Naive thymus-derived CD4-positive, alpha-beta T cell (primary cell): ENCODE data around the gene MVD. TPM values are rescaled to one million over a fixed set of nuclear protein-coding genes. Genes with fewer than 3 reads are reported as not detected.
A peak's percentile ranks its signal among the peaks of the same experiment; 100 is the strongest.

Source experiments
- ATAC-seq: fragments of 150-1000 bp; cut with Tn5 transposase; 2 replicates; pipeline ENCODE4 v1.10.0; 2021; ENCODE audit warnings: mild to moderate bottlenecking, moderate library complexity
- CTCF ChIA-PET: fragments of 350-600 bp; sonication (Branson Sonifier 250); formaldehyde crosslinking; loops from one replicate; lab custom pipeline; 2021; ENCODE audit warnings: antibody characterized with exemption; lab: Charles Lee
- POLR2A ChIA-PET: fragments of 350-600 bp; sonication (Branson Sonifier 250); formaldehyde crosslinking; loops from one replicate; lab custom pipeline; 2021; ENCODE audit warnings: antibody characterized with exemption, inconsistent platforms; lab: Charles Lee
- DNase-seq, 9 donors: peaks; one replicate each; pipeline versions ENCODE4 v3.0.0 to v3.0.0-alpha.2; 2020 to 2022; ENCODE audit warnings: mixed read lengths in 1 of 9
- H3K27ac ChIP-seq: one replicate; pipeline ENCODE4 v1.7.0; 2013; ENCODE audit warnings: mild to moderate bottlenecking, low read depth, low read length, moderate library complexity
- H3K27me3 ChIP-seq, 2 donors: one replicate each; pipeline ENCODE4 v1.7.0; 2013; ENCODE audit warnings: low read length in 2 of 2, mild to moderate bottlenecking in 2 of 2, moderate library complexity in 2 of 2; ENCODE audit not compliant: control insufficient read depth in 2 of 2, insufficient read depth in 2 of 2
- H3K36me3 ChIP-seq, 3 experiments: 1 replicate in 2 of 3; 2 replicates in 1 of 3; pipeline ENCODE4 v1.7.0; 2013; ENCODE audit warnings: low read length in 3 of 3, mild to moderate bottlenecking in 3 of 3, moderate library complexity in 1 of 3; ENCODE audit not compliant: insufficient read depth in 3 of 3, control insufficient read depth in 2 of 3
- H3K4me1 ChIP-seq, 2 donors: one replicate each; pipeline ENCODE4 v1.7.0; 2013; ENCODE audit warnings: low read length in 2 of 2, mild to moderate bottlenecking in 2 of 2, moderate library complexity in 1 of 2; ENCODE audit not compliant: control insufficient read depth in 2 of 2, insufficient read depth in 2 of 2
- H3K4me3 ChIP-seq: 2 replicates; pipeline ENCODE4 v1.7.0; 2013; ENCODE audit warnings: mild to moderate bottlenecking, low read length
- H3K9me3 ChIP-seq, 3 experiments: 1 replicate in 2 of 3; 2 replicates in 1 of 3; pipeline ENCODE4 v1.7.0; 2013; ENCODE audit warnings: low read length in 3 of 3; ENCODE audit not compliant: control insufficient read depth in 2 of 3
- H3K27ac Mint-ChIP-seq, 9 donors: one replicate each; pipeline ENCODE4 v1.8.0; 2020 to 2022; ENCODE audit warnings: mixed read lengths in 9 of 9, mild to moderate bottlenecking in 8 of 9, moderate library complexity in 5 of 9, inconsistent platforms in 2 of 9
- H3K27me3 Mint-ChIP-seq, 5 donors: one replicate each; pipeline ENCODE4 v1.8.0; 2021 to 2022; ENCODE audit warnings: mixed read lengths in 5 of 5, mild to moderate bottlenecking in 1 of 5
- H3K36me3 Mint-ChIP-seq, 5 donors: one replicate each; pipeline ENCODE4 v1.8.0; 2020 to 2022; ENCODE audit warnings: mixed read lengths in 5 of 5, mild to moderate bottlenecking in 3 of 5, inconsistent platforms in 1 of 5
- H3K4me1 Mint-ChIP-seq, 7 donors: one replicate each; pipeline ENCODE4 v1.8.0; 2020 to 2022; ENCODE audit warnings: mixed read lengths in 7 of 7, mild to moderate bottlenecking in 3 of 7, inconsistent platforms in 1 of 7
- H3K4me3 Mint-ChIP-seq, 10 donors: one replicate each; pipeline ENCODE4 v1.8.0; 2020 to 2022; ENCODE audit warnings: mild to moderate bottlenecking in 10 of 10, mixed read lengths in 10 of 10, moderate library complexity in 6 of 10, inconsistent platforms in 2 of 10
- H3K9me3 Mint-ChIP-seq, 11 donors: one replicate each; pipeline ENCODE4 v1.8.0; 2020 to 2022; ENCODE audit warnings: mixed read lengths in 11 of 11, mild to moderate bottlenecking in 4 of 11, inconsistent platforms in 1 of 11, moderate library complexity in 1 of 11
- intact Hi-C, 2 donors: fragments of 100-400 bp; cut with micrococcal nuclease; formaldehyde crosslinking; loops; one replicate each; pipeline ENCODE4 v1.15.1; 2023
- polyA plus RNA-seq, 2 donors: library from polyadenylated mRNA; unstranded; fragments of 300-500 nt; fragmentation: Illumina TruSeq; gene quantifications; one replicate each; pipeline ENCODE4 v1.2.3, GENCODE V29; 2021
- total RNA-seq, 6 experiments: library from RNA in 5 of 6; stranded (reverse) in 5 of 6; gene quantifications; 1 replicate in 5 of 6; 2 replicates in 1 of 6; pipeline ENCODE4 v1.2.3 and lab custom pipeline; 2021 to 2026

Gene MVD
- total and polyA plus RNA-seq, 7 experiments from 2014 or later = 12.9 to 66.9 (median 41.1) TPM

- peaks cover 0 to 21% (median 0%) of the 10 kb centered on the region in 3 experiments for H3K36me3 ChIP-seq
- POLR2A ChIA-PET = interaction anchor here (0.6 to 2.3 kb wide), 6 partner anchors 19 to 151 kb away, joined by 3 to 17 read pairs (median 8); partner anchors contain the start of genes GALNS, TRAPPC2L and ZC3H18
- Mint-ChIP-seq H3K27ac (peak within 1 kb of the TSS; percentile 85 to 98 (median 97)), H3K4me3 (peak within 1 kb of the TSS; percentile 78 to 98 (median 94)), H3K9me3 (no peaks in the 10 kb centered on the region), H3K4me1 (peaks cover 31 to 45% (median 41%) of the 10 kb centered on the region in 7 donors), H3K36me3 (peaks cover 0 to 13% (median 0%) of the 10 kb centered on the region in 5 donors), H3K27me3 (no peaks in the 10 kb centered on the region)
- H3K9me3 ChIP-seq = no peaks in the 10 kb centered on the region
- CTCF ChIA-PET = interaction anchor here (1.2 kb wide), 1 partner anchor 21 kb away, joined by 5 read pairs; no protein-coding TSS in a partner anchor
- intact Hi-C loops = loop anchor here (1.0 to 10.0 kb wide), 10 partner anchors 43 to 1018 kb away; partner anchors contain the start of genes MVD (in 2 of the 2), ZC3H18 (in 2 of the 2), BANP (in 1 of the 2) and CDT1 (in 1 of the 2)
- no peaks in the 10 kb centered on the region for H3K27me3 ChIP-seq
- ATAC-seq (peak; percentile 84), DNase-seq (peak; percentile 86 to 98 (median 92))
- H3K27ac ChIP-seq = peak within 1 kb of the TSS; percentile 88
- H3K4me3 ChIP-seq = peak within 1 kb of the TSS; percentile 79
- H3K4me1 ChIP-seq = peaks cover 25 to 40% of the 10 kb centered on the region in 2 donors
Observed at GRCh38 chr16:88706229-88706964, 43.5 kb upstream of the MVD start, which contains the start of the genes CTU2 and RNF166. Gene CTU2 (plus strand): TSS chr16:88706503. CDS start chr16:88706531, 28 bp downstream. Gene RNF166 (minus strand): TSS chr16:88706408. CDS start chr16:88706325, 83 bp downstream.

GRCh38 chr16:88705801-88706228, 42.9 kb upstream of the MVD start:
- H3K4me3 Mint-ChIP-seq = peak overlapping the region; percentile 78 to 98 (median 94)
- ATAC-seq (peak; percentile 0), DNase-seq (peak in 2 of 9 donors; percentile 25 to 30)
- Histone ChIP-seq H3K36me3 (peaks cover 0 to 20% (median 0%) of the 10 kb centered on the region in 3 experiments), H3K4me1 (peaks cover 27 to 40% of the 10 kb centered on the region in 2 donors), H3K27ac (peak overlapping the region; percentile 88), H3K27me3 (no peaks in the 10 kb centered on the region), H3K4me3 (peak overlapping the region; percentile 79), H3K9me3 (no peaks in the 10 kb centered on the region)
- intact Hi-C loops = loop anchor here (1.0 to 10.0 kb wide), 10 partner anchors 43 to 1019 kb away; partner anchors contain the start of genes MVD (in 2 of the 2), ZC3H18 (in 2 of the 2), BANP (in 1 of the 2) and CDT1 (in 1 of the 2)
- no peaks in the 10 kb centered on the region for H3K27me3 Mint-ChIP-seq
- H3K36me3 Mint-ChIP-seq = peaks cover 0 to 16% (median 0%) of the 10 kb centered on the region in 5 donors
- ChIA-PET POLR2A (interaction anchor here (0.6 to 4.4 kb wide), 9 partner anchors 13 to 151 kb away, joined by 3 to 33 read pairs (median 9); partner anchors contain the start of genes APRT, GALNS, MVD and TRAPPC2L), CTCF (interaction anchor here (1.1 kb wide), 1 partner anchor 53 kb away, joined by 4 read pairs; no protein-coding TSS in a partner anchor)
- peaks cover 28 to 50% (median 41%) of the 10 kb centered on the region in 7 donors for H3K4me1 Mint-ChIP-seq
- peak overlapping the region; percentile 85 to 98 (median 97) for H3K27ac Mint-ChIP-seq
- H3K9me3 Mint-ChIP-seq = no peaks in the 10 kb centered on the region

- peaks cover 30 to 44% of the 10 kb centered on the region in 2 donors for H3K4me1 ChIP-seq
- ATAC-seq (no peak), DNase-seq (peak in 6 of 9 donors; percentile 48 to 80 (median 52))
- Mint-ChIP-seq H3K4me3 (peak overlapping the region; percentile 78 to 98 (median 94)), H3K27ac (peak overlapping the region; percentile 85 to 98 (median 97)), H3K9me3 (no peaks in the 10 kb centered on the region), H3K36me3 (peaks cover 0 to 20% (median 0%) of the 10 kb centered on the region in 5 donors), H3K4me1 (peaks cover 30 to 56% (median 44%) of the 10 kb centered on the region in 7 donors), H3K27me3 (no peaks in the 10 kb centered on the region)
- no peaks in the 10 kb centered on the region for H3K9me3 ChIP-seq
- H3K27me3 ChIP-seq = no peaks in the 10 kb centered on the region
- CTCF ChIA-PET = interaction anchor here (1.0 to 1.8 kb wide), 3 partner anchors 32 to 52 kb away, joined by 4 to 8 read pairs (median 6); no protein-coding TSS in a partner anchor
- peaks cover 0 to 16% (median 0%) of the 10 kb centered on the region in 3 experiments for H3K36me3 ChIP-seq
- H3K4me3 ChIP-seq = peak overlapping the region; percentile 56
- POLR2A ChIA-PET = interaction anchor here (0.6 to 4.4 kb wide), 12 partner anchors 12 to 152 kb away, joined by 3 to 33 read pairs (median 8); partner anchors contain the start of genes APRT, GALNS, MVD and TRAPPC2L
- H3K27ac ChIP-seq = peak overlapping the region; percentile 88
- intact Hi-C loops = loop anchor here (5.0 to 10.0 kb wide), 4 partner anchors 97 to 1020 kb away; partner anchors contain the start of genes BANP (in 1 of the 2), CDT1 (in 1 of the 2), VPS9D1 (in 1 of the 2) and ZFPM1 (in 1 of the 2)
Observed at GRCh38 chr16:88705076-88705684, 42.3 kb upstream of the MVD start.

DNA sequence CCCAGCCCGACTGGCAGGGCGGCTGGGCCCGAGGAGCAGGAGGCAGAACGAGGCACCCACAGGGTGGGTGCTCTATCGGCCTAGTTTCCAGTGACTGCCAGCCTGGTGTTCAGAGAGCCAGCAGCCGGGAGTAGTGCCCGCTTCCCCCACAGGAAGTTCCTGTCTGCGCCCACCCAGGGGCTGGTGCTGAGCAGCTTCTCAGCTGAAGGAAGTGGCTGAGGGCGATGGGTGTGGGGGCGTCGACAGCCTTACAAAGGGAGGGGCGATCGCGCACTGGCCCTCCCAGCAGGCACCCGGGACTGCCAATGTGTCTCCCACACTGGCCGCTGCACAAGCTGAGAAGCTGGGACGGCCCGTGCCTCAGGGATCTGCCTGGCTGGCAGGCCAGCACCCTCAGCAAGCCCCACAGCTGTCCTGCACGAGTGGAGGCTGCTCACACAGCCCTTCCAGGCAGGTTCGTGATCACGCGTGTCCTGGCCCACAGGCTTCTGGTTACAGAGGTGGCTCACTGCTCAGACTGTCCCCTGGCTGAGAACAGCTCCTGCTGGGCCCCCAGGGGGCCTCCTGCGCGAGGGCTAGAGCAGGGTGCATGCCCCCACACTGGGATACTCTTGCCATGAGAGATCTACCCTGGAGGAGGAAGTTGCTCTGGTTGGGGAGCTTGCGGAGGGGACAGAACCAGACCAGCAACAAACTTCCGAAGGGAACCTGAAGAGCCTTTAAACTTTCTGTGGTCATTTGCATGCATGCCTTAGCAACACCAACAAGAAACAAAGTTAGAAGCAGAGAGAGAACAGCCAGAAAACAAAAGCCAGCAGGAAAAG, 40.8 kb upstream of the MVD start:
- peaks cover 0 to 17% (median 0%) of the 10 kb centered on the region in 3 experiments for H3K36me3 ChIP-seq
- Mint-ChIP-seq H3K9me3 (no peaks in the 10 kb centered on the region), H3K27me3 (no peaks in the 10 kb centered on the region), H3K27ac (peak overlapping the region; percentile 85 to 98 (median 97)), H3K4me1 (peaks cover 39 to 64% (median 44%) of the 10 kb centered on the region in 7 donors), H3K36me3 (peaks cover 0 to 21% (median 0%) of the 10 kb centered on the region in 5 donors), H3K4me3 (peak overlapping the region; percentile 78 to 98 (median 94))
- POLR2A ChIA-PET = interaction anchor here (0.7 to 7.0 kb wide), 14 partner anchors 14 to 154 kb away, joined by 3 to 134 read pairs (median 4); partner anchors contain the start of genes APRT, GALNS, MVD and SNAI3
- ATAC-seq (peak; percentile 11), DNase-seq (peak in 8 of 9 donors; percentile 49 to 73 (median 66))
- peaks cover 41 to 59% of the 10 kb centered on the region in 2 donors for H3K4me1 ChIP-seq
- peak overlapping the region; percentile 56 for H3K4me3 ChIP-seq
- CTCF ChIA-PET = interaction anchor here (0.8 to 1.8 kb wide), 2 partner anchors 33 to 54 kb away, joined by 4 to 8 read pairs; no protein-coding TSS in a partner anchor
- no peaks in the 10 kb centered on the region for H3K27me3 ChIP-seq
- H3K9me3 ChIP-seq = no peaks in the 10 kb centered on the region
- intact Hi-C loops = loop anchor here (1.0 to 10.0 kb wide), 7 partner anchors 34 to 1021 kb away; partner anchors contain the start of genes BANP (in 2 of the 2), CYBA (in 1 of the 2), GALNS (in 1 of the 2) and IL17C (in 1 of the 2)
- H3K27ac ChIP-seq = peak overlapping the region; percentile 88
